Naive thymus-derived CD4-positive, alpha-beta T cell (primary cell): ENCODE data around the gene KCTD10. TPM values are rescaled to one million over a fixed set of nuclear protein-coding genes. Genes with fewer than 3 reads are reported as not detected.
A peak's percentile ranks its signal among the peaks of the same experiment; 100 is the strongest.

Experiments
- ATAC-seq: fragments of 150-1000 bp; cut with Tn5 transposase; 2 replicates; pipeline ENCODE4 v1.10.0; 2021; ENCODE audit warnings: mild to moderate bottlenecking, moderate library complexity
- CTCF ChIA-PET: fragments of 350-600 bp; sonication (Branson Sonifier 250); formaldehyde crosslinking; loops from one replicate; lab custom pipeline; 2021; ENCODE audit warnings: antibody characterized with exemption; lab: Charles Lee
- POLR2A ChIA-PET: fragments of 350-600 bp; sonication (Branson Sonifier 250); formaldehyde crosslinking; loops from one replicate; lab custom pipeline; 2021; ENCODE audit warnings: antibody characterized with exemption, inconsistent platforms; lab: Charles Lee
- DNase-seq, 9 donors: peaks; one replicate each; pipeline versions ENCODE4 v3.0.0 to v3.0.0-alpha.2; 2020 to 2022; ENCODE audit warnings: mixed read lengths in 1 of 9
- H3K27ac ChIP-seq: one replicate; pipeline ENCODE4 v1.7.0; 2013; ENCODE audit warnings: mild to moderate bottlenecking, low read depth, low read length, moderate library complexity
- H3K27me3 ChIP-seq, 2 donors: one replicate each; pipeline ENCODE4 v1.7.0; 2013; ENCODE audit warnings: low read length in 2 of 2, mild to moderate bottlenecking in 2 of 2, moderate library complexity in 2 of 2; ENCODE audit not compliant: control insufficient read depth in 2 of 2, insufficient read depth in 2 of 2
- H3K36me3 ChIP-seq, 3 experiments: 1 replicate in 2 of 3; 2 replicates in 1 of 3; pipeline ENCODE4 v1.7.0; 2013; ENCODE audit warnings: low read length in 3 of 3, mild to moderate bottlenecking in 3 of 3, moderate library complexity in 1 of 3; ENCODE audit not compliant: insufficient read depth in 3 of 3, control insufficient read depth in 2 of 3
- H3K4me1 ChIP-seq, 2 donors: one replicate each; pipeline ENCODE4 v1.7.0; 2013; ENCODE audit warnings: low read length in 2 of 2, mild to moderate bottlenecking in 2 of 2, moderate library complexity in 1 of 2; ENCODE audit not compliant: control insufficient read depth in 2 of 2, insufficient read depth in 2 of 2
- H3K4me3 ChIP-seq: 2 replicates; pipeline ENCODE4 v1.7.0; 2013; ENCODE audit warnings: mild to moderate bottlenecking, low read length
- H3K9me3 ChIP-seq, 3 experiments: 1 replicate in 2 of 3; 2 replicates in 1 of 3; pipeline ENCODE4 v1.7.0; 2013; ENCODE audit warnings: low read length in 3 of 3; ENCODE audit not compliant: control insufficient read depth in 2 of 3
- H3K27ac Mint-ChIP-seq, 9 donors: one replicate each; pipeline ENCODE4 v1.8.0; 2020 to 2022; ENCODE audit warnings: mixed read lengths in 9 of 9, mild to moderate bottlenecking in 8 of 9, moderate library complexity in 5 of 9, inconsistent platforms in 2 of 9
- H3K27me3 Mint-ChIP-seq, 5 donors: one replicate each; pipeline ENCODE4 v1.8.0; 2021 to 2022; ENCODE audit warnings: mixed read lengths in 5 of 5, mild to moderate bottlenecking in 1 of 5
- H3K36me3 Mint-ChIP-seq, 5 donors: one replicate each; pipeline ENCODE4 v1.8.0; 2020 to 2022; ENCODE audit warnings: mixed read lengths in 5 of 5, mild to moderate bottlenecking in 3 of 5, inconsistent platforms in 1 of 5
- H3K4me1 Mint-ChIP-seq, 7 donors: one replicate each; pipeline ENCODE4 v1.8.0; 2020 to 2022; ENCODE audit warnings: mixed read lengths in 7 of 7, mild to moderate bottlenecking in 3 of 7, inconsistent platforms in 1 of 7
- H3K4me3 Mint-ChIP-seq, 10 donors: one replicate each; pipeline ENCODE4 v1.8.0; 2020 to 2022; ENCODE audit warnings: mild to moderate bottlenecking in 10 of 10, mixed read lengths in 10 of 10, moderate library complexity in 6 of 10, inconsistent platforms in 2 of 10
- H3K9me3 Mint-ChIP-seq, 11 donors: one replicate each; pipeline ENCODE4 v1.8.0; 2020 to 2022; ENCODE audit warnings: mixed read lengths in 11 of 11, mild to moderate bottlenecking in 4 of 11, inconsistent platforms in 1 of 11, moderate library complexity in 1 of 11
- intact Hi-C, 2 donors: fragments of 100-400 bp; cut with micrococcal nuclease; formaldehyde crosslinking; loops; one replicate each; pipeline ENCODE4 v1.15.1; 2023
- polyA plus RNA-seq, 2 donors: library from polyadenylated mRNA; unstranded; fragments of 300-500 nt; fragmentation: Illumina TruSeq; gene quantifications; one replicate each; pipeline ENCODE4 v1.2.3, GENCODE V29; 2021
- total RNA-seq, 6 experiments: library from RNA in 5 of 6; stranded (reverse) in 5 of 6; gene quantifications; 1 replicate in 5 of 6; 2 replicates in 1 of 6; pipeline ENCODE4 v1.2.3 and lab custom pipeline; 2021 to 2026

KCTD10 gene
- total and polyA plus RNA-seq, 7 experiments from 2014 or later: 15.4 to 41.1 (median 28.7) TPM

DNA sequence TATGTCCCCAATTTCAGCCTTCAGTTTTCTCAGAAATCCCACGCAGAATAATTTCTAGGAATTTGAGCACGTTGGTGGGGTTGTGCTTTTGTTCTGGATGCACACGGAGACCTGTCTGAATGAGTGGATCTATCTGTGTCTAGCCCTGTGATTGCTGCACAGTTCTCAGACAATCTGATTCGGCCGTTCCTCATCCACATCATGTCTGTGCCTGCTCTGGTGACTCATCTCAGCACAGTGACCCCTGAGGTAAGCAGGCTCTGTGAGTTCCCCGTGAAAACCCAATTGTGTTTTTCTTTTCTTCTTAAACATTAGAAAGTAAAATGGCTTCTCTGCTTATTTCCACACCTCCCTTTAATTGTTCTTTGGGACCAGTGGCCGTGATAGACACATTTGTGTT, 20.6 kb upstream of the KCTD10 start:
- ChIA-PET CTCF (no interaction called here), POLR2A (no interaction called here)
- H3K36me3 ChIP-seq: peaks cover 12 to 89% (median 16%) of the 10 kb centered on the region in 3 experiments
- ATAC-seq (no peak), DNase-seq (no peak)
- no peaks in the 10 kb centered on the region for H3K9me3 ChIP-seq
- peaks cover 15 to 69% (median 44%) of the 10 kb centered on the region in 5 donors for H3K36me3 Mint-ChIP-seq
- intact Hi-C loops: no loop called here
- H3K27ac ChIP-seq: no peak overlapping the region
- no peaks in the 10 kb centered on the region for H3K4me1 ChIP-seq
- no peak overlapping the region for H3K27ac Mint-ChIP-seq
- H3K4me1 Mint-ChIP-seq: peaks cover 0 to 11% (median 3%) of the 10 kb centered on the region in 7 donors
- H3K27me3 ChIP-seq: no peaks in the 10 kb centered on the region
- no peak overlapping the region for H3K4me3 ChIP-seq
- H3K9me3 Mint-ChIP-seq: peaks cover 0 to 2% (median 0%) of the 10 kb centered on the region in 11 donors
- no peaks in the 10 kb centered on the region for H3K27me3 Mint-ChIP-seq
- H3K4me3 Mint-ChIP-seq: no peak overlapping the region

DNA sequence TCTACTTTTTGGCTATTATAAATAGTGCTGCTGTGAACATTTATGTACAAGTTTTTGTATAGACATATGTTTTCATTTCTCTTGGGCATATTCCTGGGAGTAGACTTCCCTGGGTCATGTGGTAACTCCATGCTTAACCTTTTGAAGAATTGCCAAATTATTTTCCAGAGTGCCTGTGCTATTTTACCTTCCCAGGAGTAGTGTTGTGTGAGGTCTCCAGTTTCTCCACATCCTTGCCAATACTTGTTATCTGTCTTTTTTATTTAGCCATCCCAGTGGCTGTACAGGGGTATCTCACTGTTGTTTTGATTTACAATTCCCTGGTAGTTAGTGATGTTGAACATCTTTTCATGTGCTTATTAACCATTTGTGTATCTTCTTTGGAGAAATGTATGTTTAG, 19.2 kb upstream of the KCTD10 start:
- Histone ChIP-seq H3K27me3 (no peaks in the 10 kb centered on the region), H3K9me3 (no peaks in the 10 kb centered on the region), H3K4me3 (no peak overlapping the region), H3K27ac (no peak overlapping the region), H3K36me3 (peaks cover 7 to 86% (median 21%) of the 10 kb centered on the region in 3 experiments), H3K4me1 (no peaks in the 10 kb centered on the region)
- CTCF ChIA-PET: no interaction called here
- Mint-ChIP-seq H3K4me3 (no peak overlapping the region), H3K9me3 (peaks cover 0 to 2% (median 0%) of the 10 kb centered on the region in 11 donors), H3K27ac (peak overlapping the region in 2 of 9 donors; percentile 7 to 41), H3K4me1 (peaks cover 0 to 11% (median 3%) of the 10 kb centered on the region in 7 donors), H3K36me3 (peaks cover 15 to 60% (median 47%) of the 10 kb centered on the region in 5 donors), H3K27me3 (no peaks in the 10 kb centered on the region)
- ATAC-seq: no peak
- POLR2A ChIA-PET: no interaction called here
- intact Hi-C loops: no loop called here
- no peak for DNase-seq

- peak; percentile 24 for ATAC-seq
Observed at GRCh38 chr12:109495012-109495411, 17.9 kb upstream of the KCTD10 start.

GRCh38 chr12:109494348-109494881, 17.3 kb upstream of the KCTD10 start:
- Mint-ChIP-seq H3K36me3 (peaks cover 18 to 60% (median 46%) of the 10 kb centered on the region in 5 donors), H3K4me1 (peaks cover 0 to 11% (median 3%) of the 10 kb centered on the region in 7 donors), H3K27me3 (no peaks in the 10 kb centered on the region), H3K9me3 (peaks cover 0 to 2% (median 0%) of the 10 kb centered on the region in 11 donors), H3K4me3 (no peak overlapping the region), H3K27ac (peak overlapping the region in 1 of 9 donors; percentile 38)
- no peak for ATAC-seq
- intact Hi-C loops: no loop called here
- H3K4me1 ChIP-seq: no peaks in the 10 kb centered on the region
- no peaks in the 10 kb centered on the region for H3K27me3 ChIP-seq
- POLR2A ChIA-PET: interaction anchor here (0.8 kb wide), 1 partner anchor 12 kb away, joined by 3 read pairs; no protein-coding TSS in a partner anchor
- CTCF ChIA-PET: no interaction called here
- H3K27ac ChIP-seq: no peak overlapping the region
- H3K9me3 ChIP-seq: no peaks in the 10 kb centered on the region
- H3K4me3 ChIP-seq: no peak overlapping the region
- no peak for DNase-seq
- H3K36me3 ChIP-seq: peaks cover 7 to 86% (median 20%) of the 10 kb centered on the region in 3 experiments

More at GRCh38 chr12:109495012-109495411, 17.9 kb upstream of the KCTD10 start:
- Histone ChIP-seq H3K27me3 (no peaks in the 10 kb centered on the region), H3K4me3 (no peak overlapping the region), H3K4me1 (no peaks in the 10 kb centered on the region), H3K36me3 (peaks cover 7 to 85% (median 19%) of the 10 kb centered on the region in 3 experiments), H3K27ac (no peak overlapping the region), H3K9me3 (no peaks in the 10 kb centered on the region)
- intact Hi-C loops: no loop called here
- Mint-ChIP-seq H3K27ac (no peak overlapping the region), H3K4me3 (no peak overlapping the region), H3K36me3 (peaks cover 16 to 56% (median 46%) of the 10 kb centered on the region in 5 donors), H3K4me1 (peaks cover 0 to 11% (median 3%) of the 10 kb centered on the region in 7 donors), H3K27me3 (no peaks in the 10 kb centered on the region), H3K9me3 (peaks cover 0 to 2% (median 0%) of the 10 kb centered on the region in 11 donors)
- POLR2A ChIA-PET: interaction anchor here (0.8 kb wide), 1 partner anchor 12 kb away, joined by 3 read pairs; no protein-coding TSS in a partner anchor
- CTCF ChIA-PET: interaction anchor here (1.1 kb wide), 1 partner anchor 310 kb away, joined by 3 read pairs; no protein-coding TSS in a partner anchor
- no peak for DNase-seq

DNA sequence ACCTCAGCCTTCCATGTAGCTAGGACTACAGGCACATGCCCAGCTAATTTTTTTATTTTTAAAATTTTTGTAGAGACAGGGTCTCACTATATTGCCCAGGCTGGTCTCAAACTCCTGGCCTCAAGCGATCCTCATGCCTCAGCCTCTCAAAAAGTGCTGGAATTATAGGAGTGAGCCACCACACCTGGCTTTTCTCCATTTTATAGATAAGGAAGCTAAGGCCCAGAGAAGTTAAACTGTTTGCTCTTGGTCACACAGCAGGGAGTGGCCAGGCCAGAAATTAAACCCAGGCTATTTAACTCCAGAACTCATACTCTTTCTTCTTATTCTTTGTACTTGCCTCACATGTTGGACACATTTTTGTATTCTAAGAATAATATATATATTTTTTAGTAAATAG, 16.8 kb upstream of the KCTD10 start:
- POLR2A ChIA-PET: no interaction called here
- DNase-seq: no peak
- H3K27ac Mint-ChIP-seq: no peak overlapping the region

GRCh38 chr12:109493090-109493489, 16.0 kb upstream of the KCTD10 start:
- DNase-seq: no peak
- CTCF ChIA-PET: no interaction called here
- no peaks in the 10 kb centered on the region for H3K27me3 Mint-ChIP-seq

More for the DNA sequence above, 16.8 kb upstream of the KCTD10 start:
- no peak overlapping the region for H3K4me3 ChIP-seq
- no peak for ATAC-seq
- no peaks in the 10 kb centered on the region for H3K4me1 ChIP-seq
- no peaks in the 10 kb centered on the region for H3K27me3 ChIP-seq
- Mint-ChIP-seq H3K27me3 (no peaks in the 10 kb centered on the region), H3K9me3 (peaks cover 0 to 2% (median 0%) of the 10 kb centered on the region in 11 donors), H3K36me3 (peaks cover 20 to 65% (median 48%) of the 10 kb centered on the region in 5 donors), H3K4me3 (no peak overlapping the region), H3K4me1 (peaks cover 0 to 11% (median 3%) of the 10 kb centered on the region in 7 donors)
- CTCF ChIA-PET: no interaction called here
- H3K27ac ChIP-seq: no peak overlapping the region
- H3K36me3 ChIP-seq: peaks cover 10 to 86% (median 19%) of the 10 kb centered on the region in 3 experiments
- no peaks in the 10 kb centered on the region for H3K9me3 ChIP-seq
- intact Hi-C loops: no loop called here

More at GRCh38 chr12:109493090-109493489, 16.0 kb upstream of the KCTD10 start:
- H3K4me1 Mint-ChIP-seq: peaks cover 0 to 11% (median 3%) of the 10 kb centered on the region in 7 donors
- Histone ChIP-seq H3K36me3 (peaks cover 18 to 86% (median 28%) of the 10 kb centered on the region in 3 experiments), H3K27me3 (no peaks in the 10 kb centered on the region), H3K4me3 (no peak overlapping the region), H3K27ac (no peak overlapping the region), H3K9me3 (no peaks in the 10 kb centered on the region), H3K4me1 (no peaks in the 10 kb centered on the region)
- no peak overlapping the region for H3K4me3 Mint-ChIP-seq
- POLR2A ChIA-PET: no interaction called here
- peaks cover 21 to 68% (median 41%) of the 10 kb centered on the region in 5 donors for H3K36me3 Mint-ChIP-seq
- H3K9me3 Mint-ChIP-seq: peaks cover 0 to 2% (median 0%) of the 10 kb centered on the region in 11 donors
- intact Hi-C loops: no loop called here
- ATAC-seq: no peak
- no peak overlapping the region for H3K27ac Mint-ChIP-seq
